ENCODE measurements around the gene CLCN7. TPM values are rescaled to one million over a fixed set of nuclear protein-coding genes. Genes with fewer than 3 reads are reported as not detected.

CLCN7 gene, protein sequence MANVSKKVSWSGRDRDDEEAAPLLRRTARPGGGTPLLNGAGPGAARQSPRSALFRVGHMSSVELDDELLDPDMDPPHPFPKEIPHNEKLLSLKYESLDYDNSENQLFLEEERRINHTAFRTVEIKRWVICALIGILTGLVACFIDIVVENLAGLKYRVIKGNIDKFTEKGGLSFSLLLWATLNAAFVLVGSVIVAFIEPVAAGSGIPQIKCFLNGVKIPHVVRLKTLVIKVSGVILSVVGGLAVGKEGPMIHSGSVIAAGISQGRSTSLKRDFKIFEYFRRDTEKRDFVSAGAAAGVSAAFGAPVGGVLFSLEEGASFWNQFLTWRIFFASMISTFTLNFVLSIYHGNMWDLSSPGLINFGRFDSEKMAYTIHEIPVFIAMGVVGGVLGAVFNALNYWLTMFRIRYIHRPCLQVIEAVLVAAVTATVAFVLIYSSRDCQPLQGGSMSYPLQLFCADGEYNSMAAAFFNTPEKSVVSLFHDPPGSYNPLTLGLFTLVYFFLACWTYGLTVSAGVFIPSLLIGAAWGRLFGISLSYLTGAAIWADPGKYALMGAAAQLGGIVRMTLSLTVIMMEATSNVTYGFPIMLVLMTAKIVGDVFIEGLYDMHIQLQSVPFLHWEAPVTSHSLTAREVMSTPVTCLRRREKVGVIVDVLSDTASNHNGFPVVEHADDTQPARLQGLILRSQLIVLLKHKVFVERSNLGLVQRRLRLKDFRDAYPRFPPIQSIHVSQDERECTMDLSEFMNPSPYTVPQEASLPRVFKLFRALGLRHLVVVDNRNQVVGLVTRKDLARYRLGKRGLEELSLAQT
- 104 TPM for total RNA-seq
- polyA plus RNA-seq, result 10 to 100 TPM; 22.0 to 24.9 (median 23.5) TPM

DNA sequence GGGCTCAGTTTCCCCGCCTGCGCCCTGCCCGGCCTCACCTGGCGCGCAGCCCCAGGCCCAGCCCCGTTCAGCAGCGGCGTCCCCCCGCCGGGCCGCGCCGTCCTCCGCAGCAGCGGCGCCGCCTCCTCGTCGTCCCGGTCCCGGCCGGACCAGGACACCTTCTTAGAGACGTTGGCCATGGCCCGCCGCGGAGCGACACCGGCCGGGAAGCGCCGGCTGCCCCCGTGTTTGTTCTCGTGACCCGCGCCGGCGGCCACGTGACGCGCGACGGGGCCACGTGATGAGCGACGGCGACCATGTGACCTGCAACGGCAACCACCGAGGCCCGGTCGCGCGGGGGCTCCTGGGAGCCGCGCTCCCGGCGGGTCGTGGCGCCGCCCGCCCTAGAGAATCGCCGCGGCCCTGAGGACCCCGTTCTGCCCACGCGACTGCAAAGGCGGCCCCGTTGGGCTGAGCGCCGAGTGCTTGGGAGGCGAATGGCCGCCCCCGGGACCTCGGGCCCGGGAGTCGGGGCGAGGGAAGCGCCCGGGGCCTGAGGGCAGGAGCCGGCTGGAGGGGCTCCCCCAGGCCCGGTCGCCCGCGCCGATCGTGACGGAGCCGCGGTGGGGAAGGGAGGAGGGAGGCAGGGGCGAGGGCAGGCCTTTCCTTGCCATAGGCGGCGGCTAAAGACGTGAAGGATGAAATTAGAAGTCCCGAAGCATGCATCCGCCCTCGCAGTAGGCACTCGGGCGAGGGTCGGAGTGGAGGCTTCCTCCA is at the start of gene CLCN7:
Gene CLCN7, minus strand, starts transcription at position 233 of the 756 bp plus-strand sequence. Its CDS starts 54 bp downstream, at position 179.
- Histone ChIP-seq H3K9me3 (ENCODE audit: control insufficient read depth in 2 of 2, low read length in 2 of 2) (no peaks in the 10 kb centered on the region), H3K36me3 (ENCODE audit: control insufficient read depth, insufficient read depth, low read length) (no peaks in the 10 kb centered on the region), H3K27me3 (ENCODE audit: control insufficient read depth, insufficient read depth, low read length) (no peaks in the 10 kb centered on the region), H3K4me1 (ENCODE audit: control insufficient read depth, insufficient read depth, low read length, poor library complexity, severe bottlenecking) (peaks cover 20% of the 10 kb centered on the region), H3K27ac (ENCODE audit: insufficient read depth, low read length, poor library complexity, severe bottlenecking) (peak within 1 kb of the TSS; percentile 89), H3K4me3 (ENCODE audit: low read depth, low read length) (peak within 1 kb of the TSS; percentile 79)
- Mint-ChIP-seq H3K27me3 (no peaks in the 10 kb centered on the region), H3K4me3 (peak within 1 kb of the TSS; percentile 84 to 90 (median 86)), H3K4me1 (peaks cover 0 to 44% (median 16%) of the 10 kb centered on the region in 4 donors), H3K36me3 (peaks cover 3% of the 10 kb centered on the region), H3K27ac (peak within 1 kb of the TSS; percentile 84 to 89 (median 86)), H3K9me3 (peaks cover 0 to 1% (median 0%) of the 10 kb centered on the region in 7 donors)
- DNase-seq (peak; percentile 82 to 92 (median 86)), ATAC-seq (ENCODE audit: low read depth in 2 of 2) (peak; percentile 88 to 92)

DNA sequence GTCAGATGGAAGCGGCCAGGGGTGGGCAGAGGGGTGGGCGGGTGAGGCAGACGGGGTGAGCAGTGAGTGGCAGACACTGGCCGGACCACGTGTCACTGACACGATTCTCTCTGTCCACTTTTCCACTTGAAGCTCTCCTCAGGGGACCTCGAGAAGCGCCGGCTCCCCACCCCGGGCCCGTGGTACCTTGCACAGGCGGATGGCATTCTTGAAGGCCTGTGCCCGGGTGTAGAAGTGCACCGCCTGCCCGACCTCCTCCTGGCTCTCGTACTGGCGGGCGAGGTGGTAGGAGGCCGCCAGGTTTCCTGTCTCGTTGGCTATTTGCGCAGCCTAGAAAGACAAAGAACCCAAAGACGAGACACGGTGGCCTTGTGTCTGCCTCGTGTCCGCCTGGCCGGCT is 49.5 kb upstream of the CLCN7 start:
- peaks cover 4% of the 10 kb centered on the region for H3K36me3 Mint-ChIP-seq
- no peaks in the 10 kb centered on the region for H3K36me3 ChIP-seq (ENCODE audit: control insufficient read depth, insufficient read depth, low read length)
- H3K27me3 Mint-ChIP-seq, result no peaks in the 10 kb centered on the region
- DNase-seq (no peak), ATAC-seq (ENCODE audit: low read depth in 2 of 2) (no peak)
- H3K4me1 ChIP-seq (ENCODE audit: control insufficient read depth, insufficient read depth, low read length, poor library complexity, severe bottlenecking), result peaks cover 20% of the 10 kb centered on the region
- H3K27ac ChIP-seq (ENCODE audit: insufficient read depth, low read length, poor library complexity, severe bottlenecking), result no peak overlapping the region
- no peaks in the 10 kb centered on the region for H3K9me3 Mint-ChIP-seq
- peaks cover 0 to 21% (median 1%) of the 10 kb centered on the region in 4 donors for H3K4me1 Mint-ChIP-seq
- H3K4me3 ChIP-seq (ENCODE audit: low read depth, low read length), result no peak overlapping the region
- H3K4me3 Mint-ChIP-seq, result no peak overlapping the region
- H3K27ac Mint-ChIP-seq, result no peak overlapping the region
- no peaks in the 10 kb centered on the region for H3K9me3 ChIP-seq (ENCODE audit: control insufficient read depth in 2 of 2, low read length in 2 of 2)
- H3K27me3 ChIP-seq (ENCODE audit: control insufficient read depth, insufficient read depth, low read length), result no peaks in the 10 kb centered on the region

DNA sequence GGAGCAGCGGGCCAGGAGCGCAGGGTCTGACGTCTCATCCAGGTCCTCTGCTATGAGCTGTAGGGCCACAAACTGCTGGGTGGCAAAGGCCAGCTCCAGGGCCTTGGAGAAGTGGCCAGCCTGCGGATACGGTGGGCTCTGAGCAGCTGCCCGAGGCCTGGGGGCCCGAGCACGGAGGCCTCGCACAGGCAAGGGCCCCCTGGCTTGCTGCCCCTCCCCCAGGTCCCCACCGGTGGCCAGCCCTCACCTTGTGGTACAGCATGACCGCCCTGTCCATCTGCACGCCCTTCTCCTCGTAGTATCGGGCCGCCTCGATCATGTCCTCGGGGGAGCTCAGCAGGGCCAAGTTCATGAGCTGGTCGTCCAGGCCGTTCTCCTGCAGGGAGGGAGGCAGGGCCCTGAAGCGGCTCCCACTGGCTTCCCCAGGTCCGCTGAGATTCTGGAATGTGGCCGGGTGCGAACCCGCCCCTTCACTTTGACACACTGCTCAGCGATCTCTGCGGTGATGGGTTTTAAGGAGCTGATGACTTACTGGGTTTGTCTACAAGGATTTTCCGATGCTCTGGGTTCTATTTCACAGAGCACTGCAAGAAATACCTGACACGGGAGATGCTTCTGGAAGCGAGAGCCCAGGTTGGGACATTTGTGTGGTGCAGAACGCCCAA is 48.9 kb upstream of the CLCN7 start:
- Mint-ChIP-seq H3K4me3 (no peak overlapping the region), H3K27me3 (no peaks in the 10 kb centered on the region), H3K9me3 (no peaks in the 10 kb centered on the region), H3K27ac (peak overlapping the region in 1 of 3 donors; percentile 71), H3K4me1 (peaks cover 0 to 20% (median 1%) of the 10 kb centered on the region in 4 donors), H3K36me3 (peaks cover 4% of the 10 kb centered on the region)
- ATAC-seq (ENCODE audit: low read depth in 2 of 2) (no peak), DNase-seq (no peak)
- H3K36me3 ChIP-seq (ENCODE audit: control insufficient read depth, insufficient read depth, low read length), result no peaks in the 10 kb centered on the region
- peaks cover 20% of the 10 kb centered on the region for H3K4me1 ChIP-seq (ENCODE audit: control insufficient read depth, insufficient read depth, low read length, poor library complexity, severe bottlenecking)
- no peaks in the 10 kb centered on the region for H3K9me3 ChIP-seq (ENCODE audit: control insufficient read depth in 2 of 2, low read length in 2 of 2)
- H3K4me3 ChIP-seq (ENCODE audit: low read depth, low read length), result no peak overlapping the region
- H3K27ac ChIP-seq (ENCODE audit: insufficient read depth, low read length, poor library complexity, severe bottlenecking), result no peak overlapping the region
- H3K27me3 ChIP-seq (ENCODE audit: control insufficient read depth, insufficient read depth, low read length), result no peaks in the 10 kb centered on the region

DNA sequence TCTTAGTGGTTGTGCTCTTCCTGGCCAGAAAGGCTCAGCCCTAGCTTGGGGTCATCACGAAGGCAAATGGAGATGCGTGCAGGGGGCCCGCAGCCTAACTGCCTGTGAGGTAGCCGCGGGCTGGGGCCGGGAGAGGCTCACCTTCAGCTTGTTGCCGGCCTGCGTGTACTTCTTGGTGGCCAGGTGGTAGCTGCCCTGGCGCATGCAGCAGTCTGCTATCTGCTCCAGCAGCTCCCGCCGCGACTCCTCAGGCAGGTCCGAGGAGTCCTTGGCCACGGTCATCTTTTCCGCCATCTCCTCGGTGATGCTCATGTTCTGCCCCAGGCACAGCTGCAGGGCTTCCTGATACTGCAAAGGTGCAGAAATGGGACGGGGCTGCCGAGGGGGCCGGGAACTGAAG is 45.6 kb upstream of the CLCN7 start:
- H3K9me3 Mint-ChIP-seq, result no peaks in the 10 kb centered on the region
- peaks cover 0 to 2% (median under 1%) of the 10 kb centered on the region in 4 donors for H3K4me1 Mint-ChIP-seq
- H3K36me3 Mint-ChIP-seq, result peaks cover 4% of the 10 kb centered on the region
- no peaks in the 10 kb centered on the region for H3K9me3 ChIP-seq (ENCODE audit: control insufficient read depth in 2 of 2, low read length in 2 of 2)
- no peak overlapping the region for H3K27ac ChIP-seq (ENCODE audit: insufficient read depth, low read length, poor library complexity, severe bottlenecking)
- DNase-seq (no peak), ATAC-seq (ENCODE audit: low read depth in 2 of 2) (no peak)
- H3K27me3 Mint-ChIP-seq, result no peaks in the 10 kb centered on the region
- H3K27ac Mint-ChIP-seq, result peak overlapping the region in 1 of 3 donors; percentile 31
- no peak overlapping the region for H3K4me3 ChIP-seq (ENCODE audit: low read depth, low read length)
- peaks cover 2% of the 10 kb centered on the region for H3K4me1 ChIP-seq (ENCODE audit: control insufficient read depth, insufficient read depth, low read length, poor library complexity, severe bottlenecking)
- no peak overlapping the region for H3K4me3 Mint-ChIP-seq
- no peaks in the 10 kb centered on the region for H3K27me3 ChIP-seq (ENCODE audit: control insufficient read depth, insufficient read depth, low read length)
- no peaks in the 10 kb centered on the region for H3K36me3 ChIP-seq (ENCODE audit: control insufficient read depth, insufficient read depth, low read length)

DNA sequence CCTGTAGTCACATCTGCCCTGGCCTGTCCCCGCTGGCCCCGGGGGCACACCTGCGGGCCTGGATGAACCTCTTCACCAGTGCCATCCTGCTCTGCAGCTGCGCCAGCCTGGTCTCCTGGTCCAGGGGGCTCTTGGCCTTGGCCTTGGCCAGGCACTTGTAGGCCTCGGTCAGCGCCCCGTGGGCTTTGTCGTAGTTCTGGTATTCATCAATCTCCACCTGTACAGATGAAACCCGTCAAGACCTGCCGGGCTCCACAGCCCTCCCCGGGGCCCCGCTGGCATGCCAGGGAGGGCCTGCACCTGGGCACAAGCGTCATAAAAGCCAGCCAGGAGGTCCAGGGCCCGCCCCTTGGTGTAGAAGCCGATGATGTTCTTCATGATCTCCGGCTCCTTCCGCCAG is 45.0 kb upstream of the CLCN7 start:
- ATAC-seq (ENCODE audit: low read depth in 2 of 2) (no peak), DNase-seq (no peak)
- Histone ChIP-seq H3K36me3 (ENCODE audit: control insufficient read depth, insufficient read depth, low read length) (no peaks in the 10 kb centered on the region), H3K9me3 (ENCODE audit: control insufficient read depth in 2 of 2, low read length in 2 of 2) (no peaks in the 10 kb centered on the region), H3K27ac (ENCODE audit: insufficient read depth, low read length, poor library complexity, severe bottlenecking) (no peak overlapping the region), H3K4me1 (ENCODE audit: control insufficient read depth, insufficient read depth, low read length, poor library complexity, severe bottlenecking) (no peaks in the 10 kb centered on the region), H3K4me3 (ENCODE audit: low read depth, low read length) (no peak overlapping the region), H3K27me3 (ENCODE audit: control insufficient read depth, insufficient read depth, low read length) (no peaks in the 10 kb centered on the region)
- Mint-ChIP-seq H3K27ac (peak overlapping the region in 1 of 3 donors; percentile 31), H3K27me3 (no peaks in the 10 kb centered on the region), H3K4me3 (no peak overlapping the region), H3K9me3 (no peaks in the 10 kb centered on the region), H3K36me3 (peaks cover 4% of the 10 kb centered on the region), H3K4me1 (peaks cover 0 to 2% (median 0%) of the 10 kb centered on the region in 4 donors)

DNA sequence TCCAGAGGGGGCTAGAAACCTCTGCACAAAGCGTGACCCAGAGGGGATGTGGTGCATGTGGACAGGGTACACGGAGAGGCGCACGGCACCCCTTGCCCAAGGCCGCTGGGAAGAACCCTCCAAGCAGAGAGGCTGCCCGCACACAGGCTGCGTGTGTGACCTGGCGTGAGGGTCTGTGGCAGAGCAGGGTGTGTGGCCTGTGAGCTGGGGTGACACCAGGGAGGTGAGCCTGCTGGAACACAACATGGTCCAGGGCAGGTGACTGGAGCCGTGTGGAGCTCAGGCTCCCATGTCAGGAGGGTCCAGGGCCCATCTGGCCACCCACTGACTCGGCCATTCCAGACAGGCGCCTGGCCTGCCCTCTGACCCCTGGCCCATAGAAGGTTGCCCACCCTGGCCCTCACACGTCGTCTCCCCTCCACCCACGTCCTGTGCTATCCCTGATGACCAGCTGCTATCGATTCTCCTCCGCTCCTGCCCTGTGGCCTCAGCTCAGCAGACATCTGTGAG is 43.9 kb upstream of the CLCN7 start:
- no peaks in the 10 kb centered on the region for H3K27me3 ChIP-seq (ENCODE audit: control insufficient read depth, insufficient read depth, low read length)
- H3K36me3 Mint-ChIP-seq, result no peaks in the 10 kb centered on the region
- no peaks in the 10 kb centered on the region for H3K4me1 Mint-ChIP-seq
- no peaks in the 10 kb centered on the region for H3K4me1 ChIP-seq (ENCODE audit: control insufficient read depth, insufficient read depth, low read length, poor library complexity, severe bottlenecking)
- ATAC-seq (ENCODE audit: low read depth in 2 of 2) (no peak), DNase-seq (no peak)
- no peaks in the 10 kb centered on the region for H3K27me3 Mint-ChIP-seq
- H3K27ac ChIP-seq (ENCODE audit: insufficient read depth, low read length, poor library complexity, severe bottlenecking), result no peak overlapping the region
- H3K9me3 Mint-ChIP-seq, result no peaks in the 10 kb centered on the region
- no peak overlapping the region for H3K27ac Mint-ChIP-seq
- H3K4me3 ChIP-seq (ENCODE audit: low read depth, low read length), result no peak overlapping the region
- H3K9me3 ChIP-seq (ENCODE audit: control insufficient read depth in 2 of 2, low read length in 2 of 2), result peaks cover 0 to 4% of the 10 kb centered on the region in 2 experiments
- H3K4me3 Mint-ChIP-seq, result no peak overlapping the region
- no peaks in the 10 kb centered on the region for H3K36me3 ChIP-seq (ENCODE audit: control insufficient read depth, insufficient read depth, low read length)

DNA sequence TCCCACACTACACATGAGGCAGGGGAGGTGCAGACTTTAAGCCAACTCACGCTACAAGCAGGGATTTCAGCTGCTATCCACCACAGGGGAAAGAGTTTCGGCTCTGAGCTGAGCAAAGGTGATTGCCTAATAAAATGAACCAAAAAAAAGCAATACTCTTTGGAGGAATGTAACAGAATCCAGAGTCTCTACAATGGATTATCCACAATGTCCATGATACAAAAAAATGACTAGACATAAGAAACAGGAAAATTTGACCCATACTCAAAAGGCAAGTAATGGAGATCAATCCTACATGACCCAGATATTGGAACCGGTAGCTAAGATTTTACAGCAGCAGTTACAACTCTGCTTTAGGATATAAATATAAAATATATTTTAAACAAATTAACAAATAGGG is 39.7 kb upstream of the CLCN7 start:
- no peak for ATAC-seq (ENCODE audit: low read depth in 2 of 2)
- H3K9me3 ChIP-seq (ENCODE audit: control insufficient read depth in 2 of 2, low read length in 2 of 2), result peaks cover 0 to 4% of the 10 kb centered on the region in 2 experiments
- no peaks in the 10 kb centered on the region for H3K36me3 ChIP-seq (ENCODE audit: control insufficient read depth, insufficient read depth, low read length)
- Mint-ChIP-seq H3K4me1 (no peaks in the 10 kb centered on the region), H3K27me3 (no peaks in the 10 kb centered on the region), H3K27ac (no peak overlapping the region), H3K36me3 (no peaks in the 10 kb centered on the region), H3K9me3 (peaks cover 0 to 1% (median 0%) of the 10 kb centered on the region in 7 donors), H3K4me3 (no peak overlapping the region)
- no peaks in the 10 kb centered on the region for H3K4me1 ChIP-seq (ENCODE audit: control insufficient read depth, insufficient read depth, low read length, poor library complexity, severe bottlenecking)
- no peak overlapping the region for H3K27ac ChIP-seq (ENCODE audit: insufficient read depth, low read length, poor library complexity, severe bottlenecking)
- H3K4me3 ChIP-seq (ENCODE audit: low read depth, low read length), result no peak overlapping the region
- no peak for DNase-seq
- H3K27me3 ChIP-seq (ENCODE audit: control insufficient read depth, insufficient read depth, low read length), result no peaks in the 10 kb centered on the region
